Femur (tissue), 1 donor: ENCODE results near the gene FBXO40.

Source experiments
- DNase-seq: peaks from one replicate; pipeline ENCODE4 v3.0.0-alpha.2; 2017

Gene FBXO40

DNA sequence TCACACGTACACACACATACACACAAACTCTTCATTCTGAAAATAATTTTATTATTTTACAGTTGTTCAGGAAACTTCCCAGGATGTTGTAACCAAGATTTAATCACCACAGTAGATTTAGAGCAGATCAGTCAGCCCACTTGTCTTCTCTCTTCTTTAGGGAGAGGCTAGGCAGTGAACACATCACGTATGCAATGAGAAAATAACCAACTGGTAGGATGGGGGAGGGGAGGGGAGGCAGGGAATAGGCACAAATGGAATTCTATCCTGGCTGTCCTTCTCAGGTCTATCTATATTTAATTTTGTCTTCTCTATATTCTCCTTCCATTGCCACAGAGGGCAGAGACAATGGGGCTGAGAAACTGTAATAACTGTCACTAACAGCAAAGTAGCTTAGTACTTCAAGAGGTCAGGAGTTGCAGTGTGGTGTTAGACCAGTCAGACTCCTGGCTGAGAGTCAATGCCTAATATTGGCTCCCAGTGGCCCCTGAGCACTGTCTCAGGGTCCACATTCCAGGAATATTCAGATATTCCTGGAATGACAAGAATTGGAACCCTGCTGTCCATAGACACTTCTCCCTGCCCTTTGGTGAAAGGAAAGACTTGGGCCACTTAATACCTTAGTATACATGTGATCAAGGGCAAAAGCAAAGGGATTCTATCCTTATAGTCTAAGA lies 70.1 kb downstream of the FBXO40 start:
- DNase-seq = no peak

GRCh38 chr3:121665488-121665887 lies 72.3 kb downstream of the FBXO40 start:
- no peak for DNase-seq

DNA sequence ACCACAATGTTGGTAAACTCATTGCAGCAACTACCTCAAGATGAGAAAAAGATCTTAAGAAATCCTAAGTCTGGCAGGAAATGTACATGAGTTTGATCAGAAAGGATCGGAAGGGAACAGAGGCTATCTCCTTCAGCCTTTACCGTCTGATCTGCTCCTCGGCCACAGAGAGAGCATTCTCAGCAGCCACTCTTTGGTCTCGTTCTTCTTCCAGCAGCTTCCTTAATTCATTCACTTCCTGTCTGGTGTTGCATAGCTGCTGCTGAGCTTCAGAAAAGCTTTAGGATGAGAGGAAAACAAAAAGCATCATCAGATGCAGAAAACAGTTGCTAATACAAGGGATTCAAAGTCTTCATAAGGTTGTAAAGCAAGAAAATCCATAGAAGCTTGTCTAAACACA lies 74.2 kb downstream of the FBXO40 start:
- DNase-seq = no peak

DNA sequence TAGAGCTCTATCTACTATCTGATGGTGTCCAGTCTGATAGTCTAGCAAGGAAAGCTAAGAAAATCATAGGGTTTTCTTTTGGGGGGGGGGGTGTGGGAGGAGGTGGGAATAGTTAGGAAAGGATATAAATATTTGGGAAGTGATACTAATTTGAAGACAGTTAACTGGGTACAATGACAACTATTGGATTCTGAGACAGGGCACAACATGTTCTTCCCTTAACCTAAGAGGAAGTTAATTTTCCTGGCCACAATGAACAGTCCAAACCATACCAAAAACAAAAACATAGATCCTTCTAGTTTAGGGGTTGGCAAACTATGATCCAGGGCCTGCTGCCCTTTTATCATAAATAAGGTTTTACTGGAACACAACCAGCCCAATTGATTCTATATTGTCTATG lies 77.5 kb downstream of the FBXO40 start:
- DNase-seq = no peak

- DNase-seq = no peak
Observed at GRCh38 chr3:121677141-121677540, 84.0 kb downstream of the FBXO40 start.
